DMS153 (cell line): ENCODE results near the gene C17orf100.
"Not testable (repeated sequence)": the region's sequence is repeated elsewhere in the genome, so short reads cannot be mapped to it uniquely, and the experiment has no call there.

Experiments used
- DNase-seq: peaks from one replicate; lab custom pipeline; 2025; lab: John Stamatoyannopoulos, UW

C17orf100 gene

DNA sequence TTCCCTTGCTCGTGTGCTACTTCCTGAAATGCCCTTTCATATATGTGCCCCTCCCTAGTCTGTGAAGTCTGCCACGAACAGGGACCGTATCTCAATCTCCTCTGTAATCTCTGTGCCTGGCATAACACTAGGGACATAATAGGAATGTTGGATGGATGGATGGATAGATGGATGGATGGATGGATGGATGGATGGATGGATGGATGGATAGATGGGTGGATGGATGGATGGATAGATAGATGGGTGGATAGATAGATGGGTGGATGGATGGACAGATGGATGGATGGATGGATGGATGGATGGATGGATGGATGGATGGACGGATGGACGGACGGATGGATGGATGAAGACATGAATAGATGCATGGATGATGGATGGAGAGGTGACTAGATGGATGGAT is 40.4 kb downstream of the C17orf100 start:
- DNase-seq = not testable (repeated sequence)

- DNase-seq = no peak
Measured at GRCh38 chr17:6695051-6695450, 43.5 kb downstream of the C17orf100 start.

GRCh38 chr17:6695565-6695964 is 44.0 kb downstream of the C17orf100 start:
- no peak for DNase-seq

GRCh38 chr17:6696906-6697305 is 45.3 kb downstream of the C17orf100 start:
- no peak for DNase-seq

- no peak for DNase-seq
Measured at GRCh38 chr17:6698004-6698403, 46.4 kb downstream of the C17orf100 start.

DNA sequence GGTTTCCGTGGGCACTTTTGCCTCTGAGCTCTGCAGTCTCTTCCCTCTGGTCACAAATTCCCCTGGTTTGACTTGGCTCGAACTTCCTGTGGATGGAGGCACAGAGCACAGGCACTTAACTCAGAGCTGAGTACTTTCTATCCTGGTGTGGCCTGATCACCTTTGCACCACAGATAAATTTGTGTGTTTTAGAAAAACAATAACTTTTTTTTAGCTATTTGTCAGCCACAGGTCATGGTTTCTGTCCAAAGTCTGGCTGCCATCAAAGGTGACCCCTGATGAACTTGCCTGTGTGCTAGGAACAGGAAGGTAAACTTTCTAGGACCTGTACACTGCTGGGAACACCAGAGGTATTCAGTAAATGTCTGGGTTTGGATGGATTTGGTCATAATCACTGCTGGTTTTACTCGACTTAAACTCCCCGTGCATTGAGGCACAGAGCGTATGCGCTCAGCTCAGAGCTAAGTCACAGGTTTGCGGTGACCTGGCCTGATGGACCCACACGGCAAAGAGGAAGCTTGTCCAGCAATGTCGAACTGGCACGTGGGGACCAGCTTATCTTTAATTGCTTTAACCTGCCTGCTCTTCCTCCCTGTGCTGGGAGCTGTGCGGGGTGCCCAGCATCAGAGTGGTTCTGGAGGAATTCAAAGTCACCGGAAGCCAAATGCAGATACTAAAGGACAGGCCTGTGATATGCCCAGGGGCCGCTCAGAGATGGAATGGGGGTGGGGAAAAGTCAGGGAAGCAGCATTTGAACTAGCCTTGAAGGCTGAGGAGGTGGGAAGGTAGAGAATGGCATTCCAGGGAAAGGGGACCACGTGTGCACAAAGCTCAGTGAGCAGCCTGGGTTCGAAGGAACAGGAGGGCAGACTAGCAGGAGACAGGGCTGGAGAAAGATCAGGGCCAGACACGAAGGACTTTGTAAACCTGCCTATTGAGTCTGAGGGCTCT is 48.7 kb downstream of the C17orf100 start:
- DNase-seq = no peak

- no peak for DNase-seq
Measured at GRCh38 chr17:6700948-6701307, 49.4 kb downstream of the C17orf100 start.

DNA sequence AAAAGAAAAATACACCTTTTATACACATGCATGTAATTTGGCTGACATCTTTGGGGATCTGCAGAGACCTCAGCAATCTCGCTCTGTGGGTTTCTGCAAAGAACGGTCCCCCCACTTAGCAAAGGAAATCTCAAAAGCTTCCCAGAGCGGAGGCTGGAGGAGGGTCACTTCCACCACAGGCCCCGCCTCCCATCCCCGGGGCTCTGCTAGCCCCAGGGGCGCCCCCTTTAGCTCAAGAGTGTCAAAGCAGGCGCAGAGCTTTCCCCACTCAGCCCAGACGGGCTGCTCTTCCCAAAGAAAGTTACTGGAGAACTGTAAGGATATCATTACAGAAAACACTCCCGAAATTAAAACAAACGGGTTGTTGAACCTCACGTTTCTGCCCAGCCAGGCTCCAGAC is 50.2 kb downstream of the C17orf100 start:
- no peak for DNase-seq

DNA sequence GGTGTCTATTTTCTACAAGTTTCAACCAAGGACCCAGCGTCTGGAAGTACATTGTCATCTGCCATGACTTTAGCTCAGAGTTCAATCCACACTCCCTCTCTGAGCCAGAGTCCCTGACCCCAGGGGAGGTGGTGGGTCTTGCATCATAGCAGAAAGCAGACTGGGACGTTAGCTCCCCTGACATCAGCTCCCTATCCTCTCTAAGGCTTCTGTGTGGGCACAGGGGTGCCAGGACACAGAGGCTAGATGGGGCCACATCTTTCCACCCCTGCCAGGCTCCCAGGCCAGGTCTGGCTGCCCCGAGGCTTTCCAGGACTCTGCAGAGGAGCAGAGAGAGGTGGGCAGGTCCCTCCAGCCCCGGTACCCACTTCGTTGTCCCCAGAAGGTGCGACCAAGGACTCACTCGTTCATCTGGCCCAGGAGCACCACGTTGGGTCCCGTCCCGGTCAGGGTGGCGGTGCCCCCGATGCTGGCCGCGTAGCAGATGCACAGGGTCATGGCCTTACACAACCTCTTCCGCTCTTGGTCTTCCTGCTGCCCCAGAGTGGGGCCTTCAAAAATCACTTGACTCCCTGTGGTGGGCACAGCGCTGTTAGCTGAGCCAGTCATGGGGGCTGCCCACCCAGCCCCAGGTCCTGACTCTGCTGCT is 51.1 kb downstream of the C17orf100 start:
- no peak for DNase-seq
